T1000 (cell line): ENCODE measurements around the gene ZFAND3.

Experiments used
- DNase-seq: peaks from one replicate; lab custom pipeline; 2025; ENCODE audit warnings: mixed read lengths; lab: John Stamatoyannopoulos, UW

Gene ZFAND3

DNA sequence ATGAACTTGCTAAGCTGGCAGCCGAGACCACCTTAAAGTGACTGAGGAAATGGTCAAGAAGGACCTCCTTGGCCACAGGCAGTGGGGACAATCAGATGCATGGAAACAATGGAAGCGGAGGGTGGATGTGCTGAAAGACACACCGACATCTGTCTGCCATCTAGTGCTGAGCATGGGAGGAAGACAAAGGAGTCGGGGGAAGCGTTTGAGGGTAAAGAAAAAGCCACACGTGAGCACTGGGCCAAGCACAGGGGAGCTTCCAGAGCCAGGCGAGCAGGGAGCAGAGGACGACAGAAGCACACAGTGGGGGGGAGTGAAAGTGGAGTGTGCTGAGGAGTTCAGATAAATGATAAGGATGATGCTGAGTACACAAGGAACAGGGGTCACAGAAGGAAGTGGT, 367.8 kb downstream of the ZFAND3 start:
- no peak for DNase-seq

GRCh38 chr6:38187811-38188590, 368.5 kb downstream of the ZFAND3 start:
- DNase-seq, result no peak

- no peak for DNase-seq
These were observed 369.3 kb downstream of the ZFAND3 start for GRCh38 chr6:38188677-38189335.

DNA sequence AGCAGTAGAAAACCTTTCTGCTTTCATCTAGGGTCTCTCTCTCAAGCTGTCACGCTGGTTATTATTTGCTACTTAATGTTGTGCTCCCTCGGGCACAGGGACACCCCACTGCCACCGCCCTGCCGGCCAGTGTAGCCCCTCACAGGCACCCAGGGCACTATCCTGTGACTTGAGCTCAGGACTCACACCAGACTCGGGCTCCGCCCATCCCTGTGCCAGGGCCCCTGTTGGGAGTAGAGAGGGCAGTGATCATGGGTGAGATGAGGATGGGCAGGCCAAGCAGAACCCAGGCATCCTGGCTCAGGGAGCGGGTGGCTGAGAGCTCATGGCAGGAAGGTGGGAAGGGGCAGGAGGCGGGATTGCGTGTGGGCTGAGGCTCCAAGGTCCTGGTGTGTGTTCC, 371.9 kb downstream of the ZFAND3 start:
- no peak for DNase-seq

GRCh38 chr6:38192011-38192410, 372.5 kb downstream of the ZFAND3 start:
- DNase-seq, result no peak

DNA sequence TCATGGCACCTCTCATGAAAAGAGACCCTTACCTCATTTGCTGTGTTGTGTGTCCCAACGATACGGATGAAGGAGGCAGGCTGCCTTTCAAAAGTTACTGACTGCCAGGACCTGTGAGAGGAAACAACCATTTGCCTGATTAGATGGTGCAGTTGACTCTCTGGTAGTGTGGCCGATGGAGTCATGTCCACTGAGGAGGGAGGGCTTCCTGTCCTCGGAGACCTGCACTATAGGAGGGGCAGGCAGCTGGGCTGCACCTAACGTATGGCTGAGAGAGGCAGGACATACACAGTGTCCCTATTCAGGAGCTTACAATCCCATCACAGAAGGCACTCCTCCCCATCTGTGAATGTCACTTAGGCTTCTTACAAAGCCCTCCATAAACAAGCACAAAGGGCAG, 373.0 kb downstream of the ZFAND3 start:
- no peak for DNase-seq

GRCh38 chr6:38193051-38193450, 373.5 kb downstream of the ZFAND3 start:
- no peak for DNase-seq

- no peak for DNase-seq
These were observed 374.2 kb downstream of the ZFAND3 start for GRCh38 chr6:38193481-38194281.

DNA sequence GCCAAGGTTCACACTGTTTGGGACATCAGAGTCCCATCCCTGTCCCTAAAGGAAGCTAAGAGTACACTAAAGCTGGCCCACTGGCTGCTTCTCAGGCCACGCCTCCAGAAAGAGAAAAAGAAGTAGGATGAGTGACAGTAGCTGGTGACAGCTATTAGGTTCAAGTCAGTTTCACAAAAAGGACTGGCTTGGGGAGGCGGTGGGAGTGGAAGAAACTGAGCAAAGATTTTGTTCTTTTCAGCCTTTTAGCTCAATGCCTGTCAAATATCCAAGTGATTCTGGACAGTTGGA, 374.7 kb downstream of the ZFAND3 start:
- DNase-seq, result no peak

DNA sequence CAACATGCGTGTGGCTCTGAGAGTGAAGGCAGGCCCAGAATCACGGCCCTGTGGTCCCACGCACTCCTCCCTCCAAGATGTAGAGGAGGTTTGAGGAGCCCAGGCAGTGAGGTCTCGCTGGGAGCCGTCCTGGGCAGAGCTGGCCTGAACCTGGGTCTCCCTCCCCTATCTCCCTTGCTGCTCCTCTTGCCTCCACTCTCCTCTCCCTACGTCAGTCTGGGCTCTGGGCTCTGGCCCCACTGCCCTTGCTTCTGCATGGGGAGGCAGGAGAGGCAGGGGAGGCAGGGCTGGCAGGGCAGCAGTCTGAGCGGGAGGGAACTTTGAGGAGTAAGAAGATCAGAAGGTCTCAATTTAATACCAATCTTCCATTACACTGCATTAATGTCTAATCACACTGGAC, 375.1 kb downstream of the ZFAND3 start:
- no peak for DNase-seq

DNA sequence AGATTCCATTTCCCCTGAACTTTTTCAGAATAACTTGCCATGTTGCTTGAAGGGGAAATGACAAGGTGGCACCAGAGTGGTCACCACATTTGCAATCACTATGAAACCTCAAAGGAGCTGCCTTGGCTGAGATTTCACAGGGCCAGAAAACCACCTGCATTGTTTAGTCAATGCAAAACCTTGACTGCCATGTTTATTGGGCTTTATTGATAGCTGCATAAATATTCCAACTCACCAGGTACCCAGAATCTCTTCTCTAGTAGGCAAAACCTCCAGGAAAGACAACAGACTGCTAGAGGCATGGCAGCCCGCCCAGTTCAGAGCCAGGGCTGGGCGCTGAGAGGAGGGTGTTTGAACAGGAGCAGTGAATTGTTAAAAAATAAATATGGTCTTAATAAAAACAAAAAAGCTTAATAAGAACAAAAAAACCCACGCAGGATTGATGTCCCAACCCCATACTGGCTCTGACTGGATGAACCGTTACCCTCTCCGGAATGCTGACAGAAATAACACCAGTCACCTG, 375.6 kb downstream of the ZFAND3 start:
- DNase-seq, result no peak

DNA sequence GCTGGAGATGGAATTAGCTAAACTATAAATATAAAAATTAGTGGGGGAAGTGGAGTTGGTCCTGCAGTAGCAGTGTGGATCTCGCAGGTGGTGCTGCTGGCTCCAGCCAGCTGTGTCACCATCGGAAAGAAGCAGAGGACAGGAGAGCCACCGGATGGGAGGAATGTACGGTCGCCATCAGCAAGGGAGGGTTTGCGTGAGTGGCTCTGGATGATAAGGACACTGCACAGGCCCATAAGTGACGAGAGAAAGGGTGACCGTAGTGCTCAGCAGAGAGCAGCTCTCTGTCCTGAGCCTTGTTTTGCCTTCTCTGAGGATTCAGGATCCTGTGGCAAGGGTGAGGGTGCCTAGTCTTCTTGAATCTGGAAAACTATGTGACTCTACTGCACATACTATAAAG, 378.7 kb downstream of the ZFAND3 start:
- no peak for DNase-seq
